Esophagus (tissue), 2 donors: ENCODE measurements around the gene C17orf50. TPM values are rescaled to one million over a fixed set of nuclear protein-coding genes. Genes with fewer than 3 reads are reported as not detected.

Experiments used
- H3K27ac ChIP-seq, 2 donors: one replicate each; pipeline ENCODE4 v1.5.1; 2013; ENCODE audit warnings: low read depth in 2 of 2, mild to moderate bottlenecking in 2 of 2, inconsistent platforms in 1 of 2, low read length in 1 of 2, moderate library complexity in 1 of 2
- H3K27me3 ChIP-seq, 2 donors: one replicate each; pipeline ENCODE4 v1.6.1; 2013; ENCODE audit warnings: low read length in 2 of 2, control low read depth in 1 of 2, mild to moderate bottlenecking in 1 of 2; ENCODE audit not compliant: insufficient read depth in 2 of 2, control insufficient read depth in 1 of 2
- H3K36me3 ChIP-seq, 2 donors: one replicate each; pipeline ENCODE4 v1.6.1; 2013; ENCODE audit warnings: low read length in 1 of 2; ENCODE audit not compliant: control insufficient read depth in 2 of 2, insufficient read depth in 2 of 2
- H3K4me1 ChIP-seq, 2 donors: one replicate each; pipeline ENCODE4 v1.6.1; 2013; ENCODE audit warnings: low read length in 1 of 2; ENCODE audit not compliant: control insufficient read depth in 2 of 2, insufficient read depth in 2 of 2
- H3K4me3 ChIP-seq, 2 donors: one replicate each; pipeline ENCODE4 v1.5.1; 2013; ENCODE audit warnings: low read length in 2 of 2, mild to moderate bottlenecking in 2 of 2, low read depth in 1 of 2, moderate library complexity in 1 of 2
- H3K9me3 ChIP-seq, 2 donors: one replicate each; pipeline ENCODE4 v1.6.1; 2013; ENCODE audit warnings: mild to moderate bottlenecking in 2 of 2, low read depth in 1 of 2, low read length in 1 of 2, moderate library complexity in 1 of 2; ENCODE audit not compliant: control insufficient read depth in 2 of 2, insufficient read depth in 1 of 2
- WGBS, 2 donors: extraction: QIAGEN DNeasy Blood & Tissue Kit; methylation state at CpG; one replicate each; pipeline ENCODE4 v1.1.7; 2013; 5-methylcytosine and 5-hydroxymethylcytosine counted together
- polyA plus RNA-seq, 2 donors: library from polyadenylated mRNA; stranded (reverse); fragments of 200-250 nt; gene quantifications; one replicate each; pipeline ENCODE4 v1.2.3, GENCODE V29; 2013
- donor health status: healthy with polysubstance abuse.
- donor health status: Bipolar disorder and iron deficiency.

Gene C17orf50
- polyA plus RNA-seq, 2 donors, result 0.14 TPM; not detected in 1

DNA sequence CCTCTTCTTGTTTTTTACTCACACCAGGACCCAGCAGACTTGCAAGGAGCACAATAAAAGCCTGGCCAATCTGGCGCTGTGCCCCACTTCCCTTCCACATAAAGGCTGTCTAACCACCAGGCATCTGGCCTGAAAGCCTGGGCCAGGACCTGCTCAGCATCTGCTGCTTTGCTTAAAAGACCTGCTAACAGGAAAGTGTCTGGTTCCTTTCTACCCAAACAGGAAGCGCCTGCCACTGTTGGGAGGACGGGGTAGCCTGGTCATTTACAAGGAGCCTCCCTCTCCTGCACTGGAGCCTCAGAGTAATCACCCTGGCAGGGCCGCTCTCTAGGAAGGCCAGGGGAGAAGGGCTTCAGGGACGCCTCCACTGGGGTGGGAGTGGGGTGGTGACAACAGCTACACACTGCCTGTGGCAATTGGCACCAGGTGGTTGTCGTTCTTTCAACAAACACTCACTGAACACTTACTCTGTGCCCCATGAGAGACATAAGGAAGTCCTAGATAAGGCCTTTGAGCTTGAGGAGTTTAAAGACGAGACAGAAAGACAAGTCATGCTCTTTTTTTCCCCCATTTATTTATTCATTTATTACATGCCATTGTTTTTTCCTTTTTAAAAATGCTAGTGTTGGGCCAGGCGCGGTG is 41.0 kb downstream of the C17orf50 start:
- 50 to 62% methylated on average over 9 of the region's 9 CpGs for WGBS, 2 donors
- H3K27ac ChIP-seq, result peak overlapping the region in 1 of 2 donors; percentile 34
- no peaks in the 10 kb centered on the region for H3K36me3 ChIP-seq
- no peak overlapping the region for H3K4me3 ChIP-seq
- no peaks in the 10 kb centered on the region for H3K27me3 ChIP-seq
- H3K9me3 ChIP-seq, result no peaks in the 10 kb centered on the region
- H3K4me1 ChIP-seq, result peaks cover 0 to 2% of the 10 kb centered on the region in 2 donors

DNA sequence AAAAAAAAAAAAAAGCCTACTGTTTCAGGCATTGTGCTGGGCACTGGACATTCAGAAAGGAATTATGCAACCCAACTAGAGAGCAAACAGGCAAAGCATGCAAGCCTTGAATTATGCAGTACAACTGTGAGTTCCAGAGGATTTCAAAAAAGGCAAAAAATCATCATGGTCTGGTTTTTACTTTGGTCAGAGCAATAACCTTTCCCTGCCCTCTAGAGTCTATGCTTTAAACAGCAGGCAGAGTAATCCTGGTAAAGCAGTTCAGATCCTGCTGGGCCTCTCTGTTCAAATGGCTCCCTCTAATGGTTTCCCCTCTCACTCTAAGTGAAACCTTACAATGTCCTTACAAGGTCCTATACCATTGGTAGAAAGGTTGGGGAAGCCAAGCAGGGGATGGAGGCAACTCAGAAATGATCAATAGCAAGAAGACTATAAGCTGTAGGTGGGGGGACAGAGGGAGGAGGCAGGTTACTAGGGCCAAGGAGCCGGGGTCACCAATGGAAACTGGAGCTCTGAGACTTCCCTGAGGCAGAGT is 44.0 kb downstream of the C17orf50 start:
- WGBS, 2 donors, result 6 to 31% methylated on average over 1 of the region's 1 CpG
- no peaks in the 10 kb centered on the region for H3K27me3 ChIP-seq
- no peak overlapping the region for H3K4me3 ChIP-seq
- no peak overlapping the region for H3K27ac ChIP-seq
- H3K9me3 ChIP-seq, result no peaks in the 10 kb centered on the region
- H3K4me1 ChIP-seq, result peaks cover 0 to 2% of the 10 kb centered on the region in 2 donors
- no peaks in the 10 kb centered on the region for H3K36me3 ChIP-seq

DNA sequence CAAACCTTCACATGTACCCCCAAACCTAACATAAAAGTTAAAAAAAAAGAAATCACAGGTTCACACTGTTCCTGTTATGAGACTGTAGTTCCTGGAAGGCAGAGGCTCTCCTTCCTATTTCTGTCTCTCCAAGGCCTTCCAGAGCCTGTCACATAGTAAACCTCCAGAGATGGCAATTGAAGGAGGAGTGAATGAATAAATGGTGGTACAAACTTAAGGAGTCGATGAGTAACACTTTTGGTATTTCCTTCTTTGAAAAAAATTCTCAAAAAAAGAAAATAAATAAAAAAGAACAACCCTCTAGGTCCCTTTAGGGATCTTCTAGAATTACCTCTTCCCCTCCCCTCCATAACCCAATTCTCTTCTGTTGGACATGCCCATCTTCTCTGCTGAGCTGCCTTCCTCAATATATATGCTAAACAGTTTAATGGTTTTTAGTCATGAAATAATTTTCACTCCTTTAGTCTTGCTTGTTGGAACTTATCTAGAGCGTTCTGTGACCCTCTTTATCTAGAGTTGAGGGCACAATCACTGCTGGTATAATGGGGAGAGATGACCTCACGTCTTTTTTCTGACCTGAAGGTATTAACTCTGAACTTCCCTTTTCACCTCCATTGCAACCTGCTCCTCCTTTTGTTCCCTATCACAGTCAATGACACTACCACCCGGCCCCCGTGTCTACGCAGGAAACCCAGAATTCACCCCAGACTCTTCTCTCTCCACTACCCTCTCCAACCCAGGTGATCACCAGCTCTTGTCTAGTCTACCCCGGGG is 46.9 kb downstream of the C17orf50 start:
- H3K27me3 ChIP-seq, result no peaks in the 10 kb centered on the region
- H3K4me3 ChIP-seq, result no peak overlapping the region
- no peaks in the 10 kb centered on the region for H3K4me1 ChIP-seq
- H3K9me3 ChIP-seq, result no peaks in the 10 kb centered on the region
- no peak overlapping the region for H3K27ac ChIP-seq
- WGBS, 2 donors, result 83 to 84% methylated on average over 7 of the region's 7 CpGs
- H3K36me3 ChIP-seq, result no peaks in the 10 kb centered on the region

DNA sequence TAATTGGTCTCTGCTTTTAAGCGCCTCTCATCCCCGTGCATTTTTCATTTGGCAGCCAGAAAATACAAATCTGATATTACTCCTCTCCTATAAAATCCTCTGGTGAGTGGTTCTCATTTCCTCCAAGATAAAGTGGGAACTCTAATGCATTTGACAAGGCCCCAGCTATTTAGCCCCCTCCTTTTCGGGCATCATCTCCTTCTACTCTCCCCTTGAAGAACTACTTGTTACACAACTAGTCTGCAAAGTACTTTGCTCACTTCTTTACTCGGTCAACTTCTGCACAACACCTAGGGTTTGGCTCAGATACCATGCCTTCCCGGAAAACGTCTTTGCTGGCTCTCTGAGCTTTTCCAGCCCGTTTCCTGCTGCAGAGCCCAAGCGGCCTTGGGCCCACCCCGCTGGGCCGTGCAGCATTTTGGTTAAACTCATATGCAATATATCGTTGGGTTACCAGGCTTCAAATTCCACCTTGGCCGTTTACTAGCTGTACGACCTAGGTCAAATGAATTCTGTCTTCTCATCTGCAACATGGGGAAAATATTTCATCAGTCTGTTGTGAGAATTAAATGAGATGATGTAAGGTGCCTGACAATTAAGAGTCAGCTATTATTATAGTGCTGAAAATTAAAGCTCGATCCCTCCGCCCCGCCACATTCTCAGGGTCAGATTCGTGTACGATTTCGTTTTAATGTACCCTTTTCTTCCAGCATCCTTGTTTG is 47.7 kb downstream of the C17orf50 start:
- no peaks in the 10 kb centered on the region for H3K9me3 ChIP-seq
- H3K27me3 ChIP-seq, result no peaks in the 10 kb centered on the region
- H3K4me3 ChIP-seq, result peak overlapping the region; percentile 36 to 90
- 27 to 28% methylated on average over 19 of the region's 19 CpGs for WGBS, 2 donors
- no peaks in the 10 kb centered on the region for H3K4me1 ChIP-seq
- H3K36me3 ChIP-seq, result no peaks in the 10 kb centered on the region
- H3K27ac ChIP-seq, result peak overlapping the region; percentile 78 to 96

DNA sequence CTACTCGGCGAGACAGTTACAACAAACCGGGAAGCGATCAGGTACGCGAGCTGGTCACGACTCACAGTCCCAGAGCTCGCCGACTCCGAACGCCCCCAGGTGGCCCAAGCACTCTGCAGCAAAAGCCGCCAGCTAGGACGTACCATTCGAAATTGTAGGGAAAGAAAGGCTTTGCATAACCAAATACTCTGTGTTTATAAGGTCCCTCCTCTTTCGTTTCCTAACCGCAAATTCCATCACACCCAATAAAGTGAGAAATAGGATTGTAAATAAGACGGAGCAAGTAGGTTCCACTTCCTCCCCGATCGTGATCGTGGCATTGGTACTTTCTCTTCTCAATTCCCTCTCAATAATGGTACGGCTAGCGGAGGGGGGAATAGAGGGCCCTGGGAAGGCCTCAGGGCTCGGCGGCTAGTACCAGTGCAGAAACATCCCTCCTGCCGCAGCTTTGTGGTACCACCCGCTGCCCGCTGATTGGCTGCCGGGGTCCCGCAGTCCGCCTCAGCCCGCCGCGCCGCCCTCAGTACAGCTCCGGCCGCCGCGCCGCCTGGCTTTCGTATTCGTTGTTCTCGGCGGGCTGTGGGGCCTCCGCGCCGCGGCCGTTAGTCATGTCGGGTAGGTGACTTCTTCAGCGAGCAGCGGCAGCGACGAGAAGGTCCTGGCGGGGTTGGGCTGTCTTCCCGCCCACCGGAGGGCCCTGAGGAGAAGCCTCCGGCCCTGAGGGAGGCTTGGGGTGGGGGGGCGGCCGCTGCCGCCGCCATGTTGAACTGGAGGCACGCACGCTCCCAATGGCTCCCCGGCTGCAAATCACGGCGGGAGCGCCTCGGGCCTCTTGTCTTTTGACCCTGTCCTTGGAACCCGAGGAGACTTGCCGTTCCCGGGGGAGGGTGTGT is 48.5 kb downstream of the C17orf50 start, which contains the start of gene TAF15:
TSS of gene TAF15 (plus strand) at position 523 of the 893 bp plus-strand sequence. CDS start at position 609, 86 bp downstream.
- Histone ChIP-seq H3K27me3 (no peaks in the 10 kb centered on the region), H3K27ac (peak within 1 kb of the TSS; percentile 96), H3K4me1 (no peaks in the 10 kb centered on the region), H3K36me3 (no peaks in the 10 kb centered on the region), H3K4me3 (peak within 1 kb of the TSS; percentile 86 to 90), H3K9me3 (no peaks in the 10 kb centered on the region)
- WGBS, 2 donors, result 1% methylated on average over 71 of the region's 71 CpGs

DNA sequence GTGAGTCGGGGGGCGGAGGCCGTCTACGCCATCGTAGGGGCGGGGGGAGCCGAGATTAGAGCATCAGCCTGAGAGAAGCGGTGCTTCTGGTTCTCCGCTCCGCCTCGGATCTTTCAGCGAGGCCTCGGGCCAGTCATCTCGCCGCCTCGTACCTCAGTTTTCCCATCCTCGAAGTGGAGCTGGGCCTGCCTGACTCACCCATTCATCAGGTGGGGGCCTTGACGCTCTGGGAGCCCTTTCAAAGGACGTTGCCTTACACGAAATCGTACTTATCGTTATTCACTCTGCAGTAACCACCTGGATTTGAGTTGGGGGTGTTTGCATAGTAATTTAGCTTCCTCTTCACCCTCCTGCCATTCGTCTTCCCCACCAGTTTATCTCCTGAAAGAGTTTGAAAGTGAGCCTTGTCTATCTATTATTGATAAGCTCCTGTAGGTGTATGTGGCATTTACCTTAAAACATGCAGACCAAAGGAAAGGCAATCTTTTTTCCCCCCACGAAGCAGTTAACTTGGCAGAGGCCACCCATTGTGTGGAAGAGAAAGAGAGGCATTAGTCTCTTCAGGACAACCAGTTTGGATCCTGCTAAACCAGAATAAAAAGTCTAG is 49.3 kb downstream of the C17orf50 start:
- 1% methylated on average over 24 of the region's 24 CpGs for WGBS, 2 donors
- H3K4me1 ChIP-seq, result no peaks in the 10 kb centered on the region
- no peaks in the 10 kb centered on the region for H3K27me3 ChIP-seq
- H3K36me3 ChIP-seq, result no peaks in the 10 kb centered on the region
- peak overlapping the region; percentile 96 for H3K27ac ChIP-seq
- peak overlapping the region; percentile 86 to 90 for H3K4me3 ChIP-seq
- H3K9me3 ChIP-seq, result no peaks in the 10 kb centered on the region

DNA sequence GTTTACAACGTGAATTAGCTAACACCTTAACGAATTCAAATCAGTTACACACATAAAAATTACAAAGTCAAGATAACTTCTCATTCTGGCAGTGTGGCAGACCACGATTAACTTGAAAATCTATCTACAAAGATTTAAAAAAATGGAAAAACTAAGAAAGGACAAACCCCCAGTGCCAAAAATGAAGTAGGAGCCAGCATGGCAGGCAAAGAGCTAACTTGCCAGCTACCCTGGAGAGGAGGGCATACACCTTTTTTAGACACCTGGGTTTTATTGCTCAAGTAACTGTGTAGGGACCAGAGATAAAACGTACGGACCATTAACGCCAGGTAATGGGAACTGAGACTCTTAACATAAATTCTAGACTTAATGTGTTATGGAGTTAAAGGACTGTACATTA is 51.1 kb downstream of the C17orf50 start:
- no peaks in the 10 kb centered on the region for H3K27me3 ChIP-seq
- no peaks in the 10 kb centered on the region for H3K9me3 ChIP-seq
- no peak overlapping the region for H3K27ac ChIP-seq
- WGBS, 2 donors, result 77 to 80% methylated on average over 6 of the region's 6 CpGs
- no peaks in the 10 kb centered on the region for H3K36me3 ChIP-seq
- H3K4me1 ChIP-seq, result peaks cover 0 to under 1% of the 10 kb centered on the region in 2 donors
- H3K4me3 ChIP-seq, result no peak overlapping the region

DNA sequence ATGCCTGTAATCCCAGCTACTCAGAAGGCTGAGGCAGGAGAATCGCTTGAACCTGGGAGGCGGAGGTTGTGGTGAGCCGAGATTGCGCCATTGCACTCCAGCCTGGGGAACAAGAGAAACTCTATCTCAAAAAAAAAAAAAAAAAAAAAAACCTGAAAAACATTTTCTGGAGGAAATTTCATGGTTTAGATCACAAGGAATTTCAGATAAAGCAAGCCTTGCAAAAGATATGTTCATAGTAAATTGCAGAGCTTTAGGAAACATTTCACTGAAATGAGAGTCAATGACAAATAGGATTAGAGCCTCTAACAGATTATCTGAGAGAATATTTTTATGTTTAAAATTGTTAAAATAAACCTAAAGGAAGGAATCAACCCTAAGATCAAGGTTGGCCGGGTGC is 51.8 kb downstream of the C17orf50 start:
- no peak overlapping the region for H3K4me3 ChIP-seq
- H3K27me3 ChIP-seq, result no peaks in the 10 kb centered on the region
- no peak overlapping the region for H3K27ac ChIP-seq
- no peaks in the 10 kb centered on the region for H3K9me3 ChIP-seq
- no peaks in the 10 kb centered on the region for H3K36me3 ChIP-seq
- peaks cover 0 to 3% of the 10 kb centered on the region in 2 donors for H3K4me1 ChIP-seq
- 87 to 92% methylated on average over 5 of the region's 5 CpGs for WGBS, 2 donors
